HG02798 (cell line): Measurements from ENCODE around the gene OPRM1.
"Not testable (repeated sequence)": the region's sequence is repeated elsewhere in the genome, so short reads cannot be mapped to it uniquely, and the experiment has no call there.

Experiments
- ATAC-seq: cut with Tn5 transposase; IDR thresholded peaks from one replicate; pipeline ENCODE4 v1.9.1; 2021; ENCODE audit warnings: mild to moderate bottlenecking; ENCODE audit not compliant: unreplicated experiment, poor library complexity

The OPRM1 gene

GRCh38 chr6:154201688-154202087 is 162.6 kb downstream of the OPRM1 start:
- ATAC-seq, result not testable (repeated sequence)

- ATAC-seq, result no peak
Observed at GRCh38 chr6:154202339-154202738, 163.3 kb downstream of the OPRM1 start.

GRCh38 chr6:154202958-154203357 is 163.9 kb downstream of the OPRM1 start:
- ATAC-seq, result no peak

GRCh38 chr6:154206141-154206540 is 167.1 kb downstream of the OPRM1 start:
- ATAC-seq, result no peak

GRCh38 chr6:154206996-154207395 is 168.0 kb downstream of the OPRM1 start:
- no peak for ATAC-seq

GRCh38 chr6:154209555-154209954 is 170.5 kb downstream of the OPRM1 start:
- no peak for ATAC-seq

- ATAC-seq, result no peak
Observed at GRCh38 chr6:154210678-154211077, 171.6 kb downstream of the OPRM1 start.

GRCh38 chr6:154213782-154214181 is 174.7 kb downstream of the OPRM1 start:
- no peak for ATAC-seq

GRCh38 chr6:154218301-154218700 is 179.3 kb downstream of the OPRM1 start:
- ATAC-seq, result no peak

- no peak for ATAC-seq
Observed at GRCh38 chr6:154218787-154219186, 179.7 kb downstream of the OPRM1 start.

GRCh38 chr6:154219250-154219649 is 180.2 kb downstream of the OPRM1 start:
- ATAC-seq, result no peak

GRCh38 chr6:154222716-154223115 is 183.7 kb downstream of the OPRM1 start:
- no peak for ATAC-seq

- ATAC-seq, result no peak
Observed at GRCh38 chr6:154223296-154223695, 184.3 kb downstream of the OPRM1 start.

- no peak for ATAC-seq
Observed at GRCh38 chr6:154226461-154226860, 187.4 kb downstream of the OPRM1 start.

- ATAC-seq, result no peak
Observed at GRCh38 chr6:154227862-154228520, 189.0 kb downstream of the OPRM1 start.

- ATAC-seq, result no peak
Observed at GRCh38 chr6:154228521-154228905, 189.5 kb downstream of the OPRM1 start.

- peak; percentile 76 for ATAC-seq
Observed at GRCh38 chr6:154229786-154230185, 190.7 kb downstream of the OPRM1 start.

GRCh38 chr6:154230393-154230792 is 191.4 kb downstream of the OPRM1 start:
- ATAC-seq, result no peak

- no peak for ATAC-seq
Observed at GRCh38 chr6:154230910-154231595, 192.0 kb downstream of the OPRM1 start.

- no peak for ATAC-seq
Observed at GRCh38 chr6:154232013-154232910, 193.2 kb downstream of the OPRM1 start.

GRCh38 chr6:154233383-154233782 is 194.3 kb downstream of the OPRM1 start:
- no peak for ATAC-seq
